GM19238 (cell line): ENCODE results near the gene FKBP5.
"Not testable (repeated sequence)": the region's sequence is repeated elsewhere in the genome, so short reads cannot be mapped to it uniquely, and the experiment has no call there.

Experiments
- DNase-seq: peaks from one replicate; pipeline ENCODE4 v3.0.0; 2011; ENCODE audit warnings: low spot score; ENCODE audit not compliant: insufficient read length

Gene FKBP5

DNA sequence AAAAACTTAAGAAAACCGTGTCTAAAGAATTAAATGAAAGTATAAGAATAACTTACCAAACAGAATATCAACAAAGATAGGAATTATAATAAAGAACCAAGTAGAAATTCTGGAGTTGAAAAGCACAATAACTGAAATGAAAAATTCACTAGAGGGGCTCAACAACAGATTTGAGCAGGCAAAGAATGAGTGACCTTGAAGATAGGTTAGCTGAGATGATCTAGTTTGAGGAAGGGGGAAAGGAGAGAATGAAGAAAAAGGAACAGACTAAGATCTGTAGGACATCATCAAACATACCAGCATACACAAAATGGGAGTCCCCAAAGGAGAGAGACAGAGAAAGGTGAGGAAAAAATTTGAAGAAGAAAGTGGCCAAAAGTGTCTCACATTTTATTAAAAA, 138.3 kb downstream of the FKBP5 start:
- DNase-seq = no peak

DNA sequence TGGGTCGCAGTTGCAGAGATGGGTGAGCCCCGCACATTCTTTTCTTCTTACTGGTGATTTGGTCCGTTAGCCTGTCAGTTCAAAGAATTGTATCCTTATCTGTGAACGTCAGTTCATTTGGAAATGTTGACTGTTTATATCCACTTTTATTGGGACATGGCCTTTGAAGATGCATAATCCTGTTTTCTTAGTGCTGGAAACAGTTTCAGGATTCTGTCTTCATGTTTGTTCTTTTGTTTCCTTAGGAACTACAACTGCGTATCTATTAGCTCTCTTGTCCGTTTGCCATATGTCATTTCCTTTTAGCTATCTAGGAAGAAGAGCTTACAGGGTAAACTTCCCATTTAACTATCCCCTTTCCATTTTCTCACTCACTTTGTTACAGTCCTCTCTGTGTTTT, 141.0 kb downstream of the FKBP5 start:
- DNase-seq = no peak

DNA sequence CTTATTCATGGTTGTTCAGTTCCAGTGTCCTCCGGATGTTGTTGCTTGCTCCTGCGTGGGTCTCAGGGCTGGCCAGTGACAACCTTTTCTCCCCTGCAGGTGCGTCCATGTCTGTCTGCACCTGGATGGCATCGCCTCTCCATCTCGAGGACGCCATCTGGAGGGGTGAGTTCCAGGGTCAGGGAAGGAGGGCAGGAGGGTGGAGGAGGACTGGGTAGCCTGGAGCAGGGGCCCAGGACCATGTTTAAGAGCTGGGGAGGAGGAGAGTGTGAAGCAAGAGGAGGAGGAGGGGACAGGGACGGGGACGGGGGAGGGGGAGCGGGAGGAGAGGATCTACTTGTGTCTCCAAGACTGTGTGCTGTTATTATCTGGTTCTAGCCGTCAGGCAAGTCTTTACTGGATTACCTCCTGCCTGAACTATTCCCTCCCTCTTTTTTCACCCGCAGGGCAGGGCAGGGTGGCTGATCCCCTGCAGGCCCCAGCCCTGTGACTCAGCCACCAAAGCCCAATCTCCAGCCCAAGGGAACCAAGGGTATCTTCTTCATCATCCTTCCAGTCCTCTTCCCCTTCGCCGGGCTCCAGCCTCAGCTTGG, 143.8 kb downstream of the FKBP5 start:
- no peak for DNase-seq

DNA sequence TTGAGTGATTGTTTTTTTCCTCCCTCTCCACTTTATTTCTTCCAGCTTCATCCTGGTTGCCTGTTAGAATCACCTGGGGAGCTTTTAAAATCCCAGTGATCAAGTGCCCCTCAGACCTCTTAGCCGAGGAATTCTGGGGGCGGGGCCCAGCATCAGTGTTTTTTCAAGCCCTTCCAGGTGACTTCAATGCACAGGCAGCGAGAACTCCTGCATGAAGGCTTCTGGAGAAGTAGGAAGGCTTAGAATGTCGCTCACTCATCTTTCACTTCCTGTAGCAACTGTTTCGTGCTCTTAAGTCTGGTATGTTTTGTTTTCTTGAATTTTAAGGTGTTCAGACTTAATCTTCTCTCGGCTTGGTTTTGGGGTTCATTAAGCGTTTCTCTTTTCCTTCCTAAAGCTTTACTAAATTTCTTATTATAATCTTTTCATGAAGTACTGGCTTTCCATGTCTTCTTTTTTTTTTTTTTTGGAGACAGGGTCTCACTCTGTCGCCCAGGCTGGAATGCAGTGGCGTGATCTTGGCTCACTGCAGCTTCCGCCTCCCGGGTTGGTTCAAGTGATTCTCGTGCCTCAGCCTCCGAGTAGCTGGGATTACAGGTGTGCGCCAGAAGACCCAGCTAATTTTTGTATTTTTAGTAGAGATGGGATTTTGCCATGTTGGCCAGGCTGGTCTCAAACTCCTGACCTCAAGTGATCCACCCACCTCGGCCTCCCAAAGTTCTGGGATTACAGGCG, 145.1 kb downstream of the FKBP5 start:
- no peak for DNase-seq

DNA sequence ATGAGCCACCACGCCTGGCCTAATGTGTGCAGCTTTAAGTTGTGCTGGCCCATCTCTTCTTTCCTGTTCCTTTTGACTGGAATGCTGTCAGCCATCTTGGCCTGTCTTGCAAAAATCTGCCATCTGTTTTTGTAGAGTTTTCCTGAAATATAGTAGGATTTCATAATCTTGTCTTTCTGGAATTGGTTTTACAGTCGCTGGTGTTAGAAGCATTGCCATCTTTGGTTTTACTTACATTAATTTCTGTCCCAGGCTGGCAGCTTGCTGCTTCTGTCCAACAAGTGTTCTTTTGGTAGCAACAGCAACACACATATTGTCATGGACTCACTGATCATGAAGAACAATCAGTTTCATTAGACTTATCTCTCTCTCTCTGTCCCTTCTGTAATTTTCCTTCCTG, 146.9 kb downstream of the FKBP5 start:
- DNase-seq = no peak

DNA sequence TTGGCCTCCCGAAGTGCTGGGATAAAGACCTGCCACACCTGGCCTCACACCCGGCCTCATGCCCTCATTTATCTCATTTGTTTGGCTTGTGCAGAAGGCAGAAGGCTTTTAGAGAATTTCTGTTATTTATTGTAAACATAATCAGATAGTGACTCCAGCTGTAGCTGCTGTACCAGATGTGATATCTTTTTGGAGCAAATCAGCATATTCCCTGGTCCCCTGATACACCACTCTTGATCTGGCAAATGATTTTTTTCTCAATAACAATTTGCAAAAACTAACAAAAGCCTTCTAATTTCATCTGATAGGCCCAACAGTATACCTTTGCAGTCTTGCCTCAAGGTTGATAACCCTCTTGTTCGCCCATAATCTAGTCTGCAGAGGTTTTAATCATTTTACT, 149.5 kb downstream of the FKBP5 start:
- DNase-seq = no peak

DNA sequence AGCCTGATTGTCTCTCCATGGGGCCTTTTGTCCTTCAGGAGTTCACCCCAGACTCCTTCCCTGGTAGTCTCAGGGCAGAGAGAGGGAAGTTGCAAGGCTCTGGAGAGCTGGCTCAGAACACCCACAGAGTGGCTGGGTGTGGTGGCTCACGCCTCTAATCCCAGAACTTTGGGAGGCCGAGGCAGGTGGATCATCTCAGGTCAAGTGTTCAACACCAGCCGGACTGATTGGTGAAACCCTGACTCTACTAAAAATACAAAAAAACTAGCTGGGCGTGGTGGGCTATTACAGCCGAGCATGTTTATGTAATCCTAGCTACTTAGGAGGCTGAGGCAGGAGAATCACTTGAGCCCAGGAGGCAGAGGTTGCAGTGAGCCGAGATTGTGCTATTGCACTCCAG, 152.9 kb downstream of the FKBP5 start:
- DNase-seq = not testable (repeated sequence)

DNA sequence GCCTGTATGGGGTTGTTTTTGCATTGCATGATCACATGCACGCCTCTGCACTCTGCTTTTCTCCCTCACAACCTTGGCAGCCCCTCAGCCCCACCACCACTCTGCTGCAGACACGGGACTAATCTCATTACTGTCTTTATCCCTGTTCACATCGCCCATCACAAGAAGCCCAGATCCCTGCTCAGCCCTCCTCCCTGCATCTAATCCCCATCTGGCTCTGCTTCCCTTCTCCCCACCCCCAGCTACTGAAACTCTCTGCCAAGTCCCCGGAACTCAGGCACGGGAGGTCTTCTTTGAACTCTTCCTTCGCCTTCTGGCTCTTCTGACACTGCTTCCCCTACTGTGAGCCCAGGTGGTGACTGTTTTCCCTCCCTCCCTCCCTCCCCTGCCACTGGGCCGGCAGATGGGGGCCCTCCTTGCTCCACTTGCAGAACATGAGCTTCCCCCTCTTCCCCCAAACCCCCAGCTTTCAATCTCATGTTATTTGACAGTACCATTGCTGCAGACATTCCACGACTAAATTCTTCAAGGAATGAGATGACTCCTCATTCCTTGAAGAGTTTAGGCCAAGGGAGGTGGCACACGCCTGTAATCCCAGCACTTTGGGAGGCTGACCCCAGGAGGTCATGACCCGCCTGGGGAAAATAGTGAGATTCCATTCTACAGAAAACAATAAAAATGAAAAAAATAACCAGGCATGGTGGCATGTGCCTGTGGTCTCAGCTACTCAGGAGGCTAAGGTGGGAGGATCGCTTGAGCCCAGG, 154.1 kb downstream of the FKBP5 start:
- no peak for DNase-seq

DNA sequence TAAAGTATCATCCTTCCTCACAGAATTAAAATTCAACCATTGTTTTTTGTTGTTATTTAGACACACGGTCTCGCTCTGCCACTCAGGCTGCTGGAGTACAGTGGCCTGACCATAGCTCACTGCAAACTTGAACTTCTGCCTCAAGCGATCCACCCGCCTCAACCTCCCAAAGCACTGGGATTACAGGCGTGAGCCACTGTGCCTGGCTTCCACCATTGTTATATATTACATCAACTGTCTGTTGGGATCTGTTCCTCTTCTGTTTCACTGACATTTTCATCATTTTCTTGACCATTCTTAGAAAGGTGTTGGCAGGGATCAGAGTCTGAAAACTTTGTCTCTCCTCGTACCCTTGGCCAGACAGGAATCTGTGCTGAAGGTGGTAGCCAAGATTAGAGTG, 154.7 kb downstream of the FKBP5 start:
- DNase-seq = no peak

DNA sequence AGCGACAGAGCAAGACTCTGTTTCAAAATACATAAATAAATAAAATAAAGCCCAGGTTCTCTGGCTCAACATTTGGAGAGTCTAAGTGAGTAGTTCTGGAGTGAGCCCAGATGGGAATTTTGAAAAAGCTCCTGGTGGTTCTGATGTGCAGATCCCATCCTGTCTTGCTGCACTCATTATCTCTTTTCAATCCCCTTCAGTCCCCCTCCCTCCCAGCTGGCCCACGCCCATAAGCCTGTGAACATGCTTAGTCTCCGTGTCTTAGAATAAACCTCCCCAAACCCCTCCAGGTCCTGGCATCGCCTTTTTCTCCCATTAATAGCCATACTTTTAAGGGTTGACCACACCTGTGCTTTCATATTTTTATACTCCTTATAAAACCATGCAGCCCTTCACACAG, 156.6 kb downstream of the FKBP5 start:
- DNase-seq = no peak

DNA sequence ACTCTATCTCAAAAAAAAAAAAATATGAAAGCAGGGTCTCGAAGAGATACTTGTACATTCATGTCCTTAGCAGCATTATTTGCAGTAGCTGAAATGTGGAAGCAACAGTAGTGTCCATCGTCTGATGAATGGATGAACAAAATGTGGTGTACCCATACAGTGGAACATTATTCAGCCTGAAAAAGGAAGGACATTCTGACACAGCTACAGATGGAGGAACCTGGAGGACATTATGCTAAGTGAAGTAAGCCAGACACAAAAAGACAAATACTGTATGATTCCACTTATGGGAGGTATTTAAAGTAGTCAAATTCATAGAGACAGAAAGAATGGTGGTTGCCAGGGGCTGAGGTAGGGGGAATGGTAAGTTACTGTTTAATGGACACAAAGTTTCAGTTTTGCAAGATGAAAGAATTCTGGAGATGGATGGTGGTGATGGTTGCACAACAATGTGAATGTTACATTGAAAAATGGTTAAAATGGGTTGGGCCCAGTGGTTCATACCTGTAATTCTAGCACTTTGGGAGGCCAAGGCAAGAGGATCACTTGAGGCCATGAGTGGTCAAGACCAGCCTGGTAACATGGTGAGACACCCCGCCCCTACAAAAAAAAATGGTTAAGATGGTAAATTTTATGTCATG, 164.2 kb downstream of the FKBP5 start:
- no peak for DNase-seq
